GM19395 (cell line): ENCODE data around the gene CCL28.
"Not testable (repeated sequence)": the region's sequence is repeated elsewhere in the genome, so short reads cannot be mapped to it uniquely, and the experiment has no call there.

Source experiments
- ATAC-seq: cut with Tn5 transposase; IDR thresholded peaks from one replicate; pipeline ENCODE4 v1.9.1; 2021; ENCODE audit warnings: mild to moderate bottlenecking, moderate library complexity; ENCODE audit not compliant: unreplicated experiment

CCL28 gene

GRCh38 chr5:43412156-43412555 is at the start of gene CCL28:
Gene CCL28, minus strand, starts transcription at chr5:43412391. Its CDS starts 75 bp downstream, at chr5:43412316.
- ATAC-seq: no peak

DNA sequence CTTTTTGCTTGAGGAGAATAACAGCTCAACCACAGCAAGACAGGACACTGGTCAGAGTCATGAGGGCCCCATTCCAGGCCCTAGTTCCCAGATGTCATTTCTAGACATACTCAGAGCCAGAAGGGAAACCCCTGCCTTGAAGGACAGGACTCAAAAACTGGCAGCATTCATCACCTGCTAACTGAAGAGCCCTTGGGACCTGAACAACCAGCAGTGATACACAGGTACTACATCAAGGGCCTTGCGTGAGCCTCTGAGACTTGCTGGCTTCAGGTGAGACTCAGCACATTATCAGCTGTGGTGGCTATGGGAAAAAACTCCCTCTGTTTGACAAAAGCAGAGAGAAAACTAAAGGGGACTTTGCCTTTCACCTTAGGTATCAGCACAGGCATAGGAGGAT is 48.9 kb upstream of the CCL28 start:
- no peak for ATAC-seq

DNA sequence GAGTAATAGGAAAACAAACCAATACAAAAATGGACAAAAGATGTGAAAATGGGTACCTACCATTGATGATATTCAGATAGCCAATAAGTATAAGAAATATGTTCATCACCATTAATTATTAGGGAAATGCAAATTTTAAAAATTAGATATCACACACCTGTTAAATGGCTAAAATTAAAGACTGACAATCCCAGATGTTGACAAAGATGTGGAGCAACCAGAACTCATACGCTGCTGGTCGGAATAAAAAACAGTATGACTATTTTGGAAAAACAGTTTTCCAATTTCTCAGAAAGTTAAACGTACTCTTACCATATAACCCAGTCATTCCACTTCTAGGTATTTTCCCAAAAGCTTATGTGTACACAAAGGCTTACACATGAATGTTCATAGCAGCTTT is 44.4 kb upstream of the CCL28 start:
- no peak for ATAC-seq

GRCh38 chr5:43441575-43441974 is 29.4 kb upstream of the CCL28 start:
- not testable (repeated sequence) for ATAC-seq

DNA sequence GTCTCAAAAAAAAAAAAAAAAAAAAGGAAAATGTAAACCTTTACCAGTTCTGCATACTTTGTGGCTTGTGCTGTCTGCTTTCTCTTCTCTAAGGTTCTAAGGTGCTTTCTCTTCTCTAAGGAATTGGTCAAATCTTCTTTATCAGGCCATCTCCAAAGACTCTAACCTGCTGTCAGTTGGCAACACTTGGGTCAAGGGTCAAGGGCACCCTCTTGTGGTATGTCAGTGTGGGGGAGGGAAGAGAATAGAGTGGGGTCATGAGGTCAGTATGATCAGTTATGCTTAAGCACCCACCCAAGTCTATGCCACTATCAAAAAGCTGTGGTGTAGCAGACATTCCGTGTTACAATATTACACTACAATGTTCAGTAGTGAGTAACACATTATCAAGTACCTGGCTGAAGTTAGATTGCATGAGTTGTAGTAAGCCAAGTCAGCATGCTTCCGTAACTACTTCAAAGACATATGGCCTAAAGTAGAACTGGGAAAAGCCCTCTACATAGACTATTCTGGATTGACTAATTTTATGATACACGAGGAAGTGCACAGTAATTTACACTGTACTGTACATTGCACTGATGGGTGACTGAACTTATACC is 25.0 kb upstream of the CCL28 start:
- no peak for ATAC-seq

DNA sequence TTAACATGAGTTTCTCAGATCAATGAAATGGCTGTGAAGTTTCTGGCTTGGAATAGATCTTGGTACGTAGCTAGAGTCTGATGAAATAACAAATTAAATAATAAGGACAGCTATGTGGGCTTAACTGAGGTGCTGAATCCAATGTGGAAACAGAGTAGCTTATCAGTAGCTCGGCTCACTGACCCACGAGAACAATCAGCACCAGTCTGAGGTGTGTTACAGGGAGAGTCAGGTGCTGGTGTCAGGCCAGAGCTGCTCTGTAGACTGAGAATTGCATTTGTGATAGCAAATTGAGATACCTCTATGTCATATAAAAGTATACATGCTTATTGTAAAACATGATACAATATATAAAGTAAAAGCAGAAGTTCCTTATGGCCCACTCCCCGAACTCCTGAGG is 21.2 kb upstream of the CCL28 start:
- no peak for ATAC-seq

DNA sequence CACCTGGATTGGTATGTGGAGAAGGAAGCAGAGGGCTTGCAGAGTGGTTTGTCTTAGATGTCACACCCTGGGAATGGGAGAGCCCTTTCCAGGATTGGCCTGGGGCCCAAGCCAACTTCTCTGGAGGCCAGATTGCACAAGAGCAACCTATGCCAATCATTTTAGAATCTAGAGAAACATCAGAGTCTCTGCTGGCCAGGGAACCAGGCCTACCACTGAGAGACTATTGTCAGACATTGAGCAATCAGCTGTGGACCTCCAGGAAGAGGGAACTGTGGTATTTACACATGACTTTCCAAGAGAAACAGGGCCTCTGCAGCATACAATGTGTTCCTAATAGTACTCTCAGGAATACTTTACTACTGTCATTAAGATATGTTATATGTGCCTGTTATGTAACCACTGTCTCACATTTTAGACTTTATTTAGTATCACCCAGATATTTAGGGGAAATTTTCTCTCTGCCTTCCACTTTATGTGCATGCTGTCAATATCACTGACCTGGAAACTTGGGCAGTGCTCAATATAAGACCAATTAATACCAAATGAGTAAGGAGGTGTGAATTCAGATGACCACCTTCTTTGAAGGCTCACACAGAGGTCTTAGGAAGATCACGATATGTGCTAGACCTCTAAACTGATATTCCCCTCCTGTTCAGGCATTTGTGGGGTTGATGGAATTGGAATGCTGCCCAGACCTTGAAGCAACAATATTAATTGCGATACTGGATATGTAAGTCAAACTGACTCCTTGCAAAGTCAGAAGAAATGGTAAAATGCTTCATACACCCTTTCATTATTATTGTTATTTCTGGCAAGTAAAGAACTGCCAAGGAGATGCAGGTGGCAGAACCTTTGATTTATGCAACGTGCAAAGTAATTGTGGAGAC is 20.5 kb upstream of the CCL28 start:
- no peak for ATAC-seq

DNA sequence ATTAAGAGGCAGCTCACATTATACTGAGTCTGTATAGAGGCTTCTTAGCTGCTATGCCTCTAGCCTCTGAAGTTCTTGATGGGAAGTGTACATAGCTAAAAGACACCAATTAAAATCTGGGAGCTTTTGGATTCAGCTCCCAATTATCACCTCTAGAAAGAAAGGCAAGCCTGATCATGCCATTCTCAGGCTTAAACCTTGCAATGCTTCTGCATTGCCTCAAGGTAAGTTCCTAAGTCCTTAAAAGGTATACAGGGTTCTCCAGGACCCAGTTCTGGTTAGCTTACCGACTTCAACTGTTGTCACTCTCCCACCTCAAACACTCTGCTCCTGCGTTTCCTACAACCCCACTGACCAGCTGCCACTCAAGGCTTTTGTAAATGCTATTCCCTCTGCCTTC is 17.5 kb upstream of the CCL28 start:
- ATAC-seq: no peak

DNA sequence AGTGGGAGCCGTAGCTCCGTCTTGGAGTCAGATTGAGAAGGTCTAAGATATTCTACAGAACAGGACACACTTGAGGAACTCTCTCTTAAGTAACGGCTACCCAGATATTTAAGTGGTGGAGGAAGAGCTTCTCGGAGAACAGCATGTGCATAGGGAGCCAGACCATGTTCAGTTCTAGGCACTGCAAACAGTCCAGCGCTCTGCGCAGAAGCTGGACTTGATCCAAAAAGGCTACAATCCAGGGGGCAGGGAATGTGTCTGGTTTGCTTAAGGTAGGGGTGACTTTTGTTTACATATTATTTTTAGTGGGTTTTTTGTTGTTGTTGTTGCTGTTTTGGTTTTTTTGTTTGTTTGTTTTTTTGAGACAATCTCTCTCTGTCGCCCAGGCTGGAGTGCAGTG is 16.8 kb upstream of the CCL28 start:
- ATAC-seq: no peak

GRCh38 chr5:43427306-43427705 is 15.1 kb upstream of the CCL28 start:
- no peak for ATAC-seq

DNA sequence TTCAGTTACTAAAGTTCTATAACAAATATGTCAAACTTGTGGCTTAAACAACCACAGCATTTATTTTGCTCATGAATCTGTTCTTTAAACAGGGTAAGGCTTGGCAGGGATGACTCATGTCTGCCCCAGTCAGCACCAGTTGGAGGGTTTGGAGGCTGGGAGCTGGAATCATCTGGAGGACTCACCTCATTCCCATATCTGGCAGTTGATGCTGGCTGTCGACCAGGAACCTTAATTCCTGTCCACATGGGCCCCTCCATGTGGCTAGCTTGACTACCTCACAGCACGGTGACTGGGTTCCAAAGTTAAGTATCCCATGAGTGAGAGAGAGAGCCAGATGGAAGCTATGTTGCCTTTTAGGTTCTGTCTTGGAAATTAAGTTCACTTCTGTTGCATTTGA is 13.8 kb upstream of the CCL28 start:
- no peak for ATAC-seq

DNA sequence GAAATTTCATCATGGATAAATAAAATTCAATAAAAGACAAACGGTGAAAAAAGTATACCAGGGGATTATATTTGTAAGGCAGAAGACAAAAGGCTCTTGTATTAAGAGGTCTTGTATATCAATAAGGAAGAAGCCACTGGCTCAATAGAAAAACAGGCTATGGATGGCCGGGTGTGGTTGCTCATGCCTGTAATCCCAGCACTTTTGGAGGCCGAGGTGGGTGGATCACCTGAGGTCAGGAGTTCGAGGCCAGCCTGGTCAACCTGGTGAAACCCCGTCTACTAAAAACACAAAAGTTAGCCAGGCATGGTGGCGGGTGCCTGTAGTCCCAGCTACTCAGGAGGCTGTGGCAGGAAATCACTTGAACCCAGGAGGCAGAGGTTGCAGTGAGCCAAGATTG is 10.9 kb upstream of the CCL28 start:
- ATAC-seq: not testable (repeated sequence)

DNA sequence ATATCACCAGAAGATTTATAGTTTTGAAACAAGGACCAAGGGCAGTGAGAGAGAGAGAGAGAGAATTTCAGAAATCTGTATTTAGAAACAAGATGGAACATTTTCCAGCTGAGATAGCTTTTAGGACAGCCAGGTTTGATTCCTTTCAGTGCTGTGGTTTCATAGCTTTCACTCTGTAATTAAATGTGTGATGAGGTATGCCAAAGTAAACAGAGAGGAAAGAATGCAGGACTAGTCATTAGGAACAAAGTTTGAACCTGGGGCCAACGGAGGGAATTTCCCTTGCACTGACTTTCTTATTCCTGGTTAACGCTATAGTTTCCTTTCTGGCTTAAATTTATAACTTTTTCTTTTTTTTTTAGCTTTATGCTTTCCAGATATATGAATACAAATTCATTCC is 10.0 kb upstream of the CCL28 start:
- no peak for ATAC-seq

GRCh38 chr5:43421450-43422133 is 9.4 kb upstream of the CCL28 start:
- ATAC-seq: no peak

- ATAC-seq: no peak
Observed at GRCh38 chr5:43420241-43420640, 8.1 kb upstream of the CCL28 start.

DNA sequence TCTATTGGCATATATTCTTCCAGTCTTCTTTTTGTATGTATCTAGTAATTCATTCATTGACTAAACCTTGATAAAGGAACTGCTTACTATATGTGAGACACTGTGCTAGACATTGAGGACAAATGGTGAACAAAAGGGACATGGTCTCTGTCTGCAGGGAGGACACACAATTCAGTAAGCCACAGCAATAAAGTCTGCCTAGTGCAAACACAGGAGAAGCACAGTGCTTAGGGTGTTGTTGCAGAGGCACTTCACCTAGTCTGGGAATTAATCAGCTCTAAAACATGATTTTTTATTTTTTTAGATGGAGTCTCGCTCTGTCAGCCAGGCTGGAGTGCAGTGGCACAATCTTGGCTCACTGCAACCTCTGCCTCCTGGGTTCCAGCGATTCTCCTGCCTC is 6.4 kb upstream of the CCL28 start:
- ATAC-seq: no peak

DNA sequence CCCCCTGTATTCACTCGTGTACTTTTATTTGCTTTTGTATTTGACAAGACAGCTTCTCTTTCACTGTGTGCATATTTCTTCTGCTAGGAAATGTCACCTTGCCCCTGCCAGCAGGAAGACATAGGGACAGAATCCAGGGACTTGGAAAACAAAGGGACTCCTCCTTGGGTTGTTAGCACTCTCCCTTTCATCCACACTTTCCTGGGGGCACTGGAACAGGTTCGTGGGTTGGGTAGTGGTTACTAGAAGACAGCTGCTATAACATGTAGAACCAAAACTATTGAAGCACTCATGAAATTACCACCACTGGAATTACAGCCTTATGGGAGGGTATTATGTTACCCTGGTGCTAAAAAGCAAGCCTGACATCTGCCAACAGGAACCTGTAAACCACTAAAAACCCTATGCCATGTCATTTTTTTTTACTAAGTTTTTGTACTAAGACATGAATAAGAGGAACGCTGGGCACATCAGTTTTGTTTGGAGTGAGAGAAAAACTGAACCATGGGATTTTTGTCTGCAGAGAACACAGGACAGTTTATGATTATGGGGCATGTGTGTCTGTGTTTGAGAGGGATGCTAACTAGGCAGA is 4.7 kb upstream of the CCL28 start:
- no peak for ATAC-seq

DNA sequence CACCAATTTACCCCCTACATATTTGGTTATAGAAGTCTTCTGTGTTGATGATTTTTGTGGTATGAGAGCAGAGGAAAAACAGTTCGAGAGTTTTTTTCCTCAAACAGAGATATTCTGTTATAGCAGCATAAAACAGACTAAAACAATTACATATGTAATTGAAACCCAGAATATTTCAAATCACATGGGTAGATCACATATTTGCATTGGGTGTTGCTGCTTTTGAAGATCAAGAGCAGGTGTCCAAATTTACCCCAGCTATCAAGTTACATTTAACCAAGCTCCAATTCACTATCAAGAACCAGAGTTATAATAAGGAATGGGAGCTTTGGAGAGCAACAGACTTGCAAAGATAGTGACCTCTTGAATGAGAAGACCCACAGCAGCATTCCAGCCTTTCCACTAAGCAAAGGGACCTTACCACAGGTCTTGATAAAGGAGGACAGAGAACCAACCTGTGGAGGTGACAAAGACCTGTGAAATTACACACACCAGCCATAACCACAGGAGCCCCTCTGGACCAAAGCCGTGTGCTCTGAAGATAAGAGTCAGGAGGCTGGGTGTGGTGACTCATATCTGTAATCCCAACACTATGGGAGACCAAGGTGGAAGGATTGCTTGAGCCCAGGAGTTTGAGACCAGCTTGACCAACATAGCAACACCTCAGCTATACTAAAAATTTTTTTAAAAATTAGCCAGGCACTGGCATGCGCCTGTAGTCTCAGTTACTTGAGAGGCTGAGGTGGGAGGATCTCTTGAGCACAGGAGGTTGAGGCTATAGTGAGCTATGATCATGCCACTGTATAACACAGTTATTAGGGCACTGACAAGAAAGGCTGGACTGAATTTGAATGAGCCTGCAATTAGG is 4.0 kb upstream of the CCL28 start:
- ATAC-seq: no peak

GRCh38 chr5:43413966-43414365 is 1.8 kb upstream of the CCL28 start:
- no peak for ATAC-seq

DNA sequence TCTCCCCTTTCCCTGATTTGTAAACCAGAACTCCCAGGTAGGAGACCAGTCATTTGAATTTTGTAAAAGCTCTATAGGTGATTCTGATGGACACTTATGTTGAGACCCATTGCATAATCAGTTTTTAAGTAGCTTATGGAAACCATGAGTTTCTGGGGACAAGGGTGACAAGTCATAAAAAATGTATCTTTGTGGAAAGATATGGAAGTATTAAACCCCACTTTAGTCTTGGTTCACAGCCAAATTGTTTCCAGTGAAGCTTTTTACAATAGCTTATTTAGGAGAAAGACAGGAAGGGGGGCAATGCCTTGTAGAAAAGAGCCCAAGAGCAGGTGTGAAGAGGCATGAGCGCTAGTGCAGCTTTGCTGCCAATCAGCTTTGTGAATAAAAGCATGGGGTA is 453 bp upstream of the CCL28 start:
- no peak for ATAC-seq

- no peak for ATAC-seq
Observed at GRCh38 chr5:43411495-43411894, 696 bp downstream of the CCL28 start.
